SIG-M5 (cell line): ENCODE data around the gene TBC1D24.

Source experiments
- DNase-seq: peaks from one replicate; lab custom pipeline; 2025; lab: John Stamatoyannopoulos, UW

Gene TBC1D24

GRCh38 chr16:2482708-2483534 lies 8.0 kb downstream of the TBC1D24 start:
- no peak for DNase-seq

- DNase-seq = no peak
Measured at GRCh38 chr16:2483939-2484897, 9.3 kb downstream of the TBC1D24 start.

- no peak for DNase-seq
Measured at GRCh38 chr16:2484898-2485508, 10.1 kb downstream of the TBC1D24 start.

- DNase-seq = no peak
Measured at GRCh38 chr16:2485811-2486507, 11.0 kb downstream of the TBC1D24 start.

GRCh38 chr16:2486645-2487516 lies 12.0 kb downstream of the TBC1D24 start:
- no peak for DNase-seq

GRCh38 chr16:2487517-2487842 lies 12.6 kb downstream of the TBC1D24 start:
- DNase-seq = no peak

- no peak for DNase-seq
Measured at GRCh38 chr16:2487903-2488531, 13.1 kb downstream of the TBC1D24 start.

- DNase-seq = no peak
Measured at GRCh38 chr16:2489581-2489980, 14.7 kb downstream of the TBC1D24 start.

- DNase-seq = no peak
Measured at GRCh38 chr16:2490190-2491105, 15.5 kb downstream of the TBC1D24 start.

GRCh38 chr16:2492292-2492691 lies 17.4 kb downstream of the TBC1D24 start:
- DNase-seq = no peak

- no peak for DNase-seq
Measured at GRCh38 chr16:2493605-2494004, 18.7 kb downstream of the TBC1D24 start.

- DNase-seq = no peak
Measured at GRCh38 chr16:2494616-2495015, 19.7 kb downstream of the TBC1D24 start.

- no peak for DNase-seq
Measured at GRCh38 chr16:2495041-2495440, 20.1 kb downstream of the TBC1D24 start.

- DNase-seq = no peak
Measured at GRCh38 chr16:2496223-2497115, 21.5 kb downstream of the TBC1D24 start.

GRCh38 chr16:2497116-2497630 lies 22.2 kb downstream of the TBC1D24 start:
- DNase-seq = no peak

- DNase-seq = no peak
Measured at GRCh38 chr16:2497695-2498484, 23.0 kb downstream of the TBC1D24 start.

- no peak for DNase-seq
Measured at GRCh38 chr16:2498531-2499253, 23.8 kb downstream of the TBC1D24 start.
